ENCODE results near the gene HS3ST3B1.

Gene HS3ST3B1

DNA sequence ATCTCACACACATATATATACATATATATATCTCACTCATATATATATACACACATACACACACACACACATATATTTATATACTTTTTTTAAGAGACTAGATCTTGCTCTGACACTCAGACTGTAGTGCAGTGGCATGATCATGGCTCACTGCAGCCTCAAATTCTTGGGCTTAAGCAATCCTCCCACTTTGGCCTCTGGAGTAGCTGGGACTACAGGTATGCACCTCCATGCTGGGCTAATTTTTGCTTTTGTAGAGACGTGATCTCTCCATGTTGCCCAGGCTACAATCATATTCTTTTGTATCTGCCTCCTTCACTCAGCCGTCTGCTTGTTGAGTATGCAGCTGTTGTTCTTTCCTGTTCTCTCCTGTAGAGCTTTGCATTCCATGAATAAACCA lies 60.6 kb downstream of the HS3ST3B1 start:
- TF ChIP-seq, protein P1, sequence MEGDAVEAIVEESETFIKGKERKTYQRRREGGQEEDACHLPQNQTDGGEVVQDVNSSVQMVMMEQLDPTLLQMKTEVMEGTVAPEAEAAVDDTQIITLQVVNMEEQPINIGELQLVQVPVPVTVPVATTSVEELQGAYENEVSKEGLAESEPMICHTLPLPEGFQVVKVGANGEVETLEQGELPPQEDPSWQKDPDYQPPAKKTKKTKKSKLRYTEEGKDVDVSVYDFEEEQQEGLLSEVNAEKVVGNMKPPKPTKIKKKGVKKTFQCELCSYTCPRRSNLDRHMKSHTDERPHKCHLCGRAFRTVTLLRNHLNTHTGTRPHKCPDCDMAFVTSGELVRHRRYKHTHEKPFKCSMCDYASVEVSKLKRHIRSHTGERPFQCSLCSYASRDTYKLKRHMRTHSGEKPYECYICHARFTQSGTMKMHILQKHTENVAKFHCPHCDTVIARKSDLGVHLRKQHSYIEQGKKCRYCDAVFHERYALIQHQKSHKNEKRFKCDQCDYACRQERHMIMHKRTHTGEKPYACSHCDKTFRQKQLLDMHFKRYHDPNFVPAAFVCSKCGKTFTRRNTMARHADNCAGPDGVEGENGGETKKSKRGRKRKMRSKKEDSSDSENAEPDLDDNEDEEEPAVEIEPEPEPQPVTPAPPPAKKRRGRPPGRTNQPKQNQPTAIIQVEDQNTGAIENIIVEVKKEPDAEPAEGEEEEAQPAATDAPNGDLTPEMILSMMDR (IDR thresholded peaks at IDR 0.05), result no peak

DNA sequence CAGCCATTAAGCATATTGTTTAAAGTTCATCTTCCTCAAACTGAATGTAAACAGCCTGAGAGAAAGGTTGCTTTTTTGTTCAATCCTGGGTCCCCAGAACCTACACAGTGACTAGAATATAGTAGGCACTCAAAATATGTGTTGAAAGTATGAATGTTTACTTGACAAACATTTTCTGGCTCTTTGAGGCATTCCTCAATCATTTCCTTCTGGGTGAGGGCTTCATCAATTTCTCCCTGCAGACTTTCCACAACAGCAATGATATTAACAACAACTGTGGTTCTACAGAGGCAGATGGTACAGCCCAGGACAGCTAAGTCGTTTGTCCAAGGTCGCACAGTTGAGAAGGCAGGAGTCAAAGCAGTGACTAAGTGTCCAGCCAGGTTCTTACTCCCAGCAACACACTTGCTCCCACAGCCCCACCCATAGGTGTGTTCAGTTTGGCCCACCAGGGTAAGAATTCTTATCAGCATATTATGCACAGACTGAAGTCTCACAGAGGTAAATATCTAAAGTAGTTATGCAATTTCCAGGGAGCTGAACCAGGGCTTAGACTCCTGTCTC lies 61.1 kb downstream of the HS3ST3B1 start:
- TF ChIP-seq, protein P1 (IDR thresholded peaks at IDR 0.05), result no peak

DNA sequence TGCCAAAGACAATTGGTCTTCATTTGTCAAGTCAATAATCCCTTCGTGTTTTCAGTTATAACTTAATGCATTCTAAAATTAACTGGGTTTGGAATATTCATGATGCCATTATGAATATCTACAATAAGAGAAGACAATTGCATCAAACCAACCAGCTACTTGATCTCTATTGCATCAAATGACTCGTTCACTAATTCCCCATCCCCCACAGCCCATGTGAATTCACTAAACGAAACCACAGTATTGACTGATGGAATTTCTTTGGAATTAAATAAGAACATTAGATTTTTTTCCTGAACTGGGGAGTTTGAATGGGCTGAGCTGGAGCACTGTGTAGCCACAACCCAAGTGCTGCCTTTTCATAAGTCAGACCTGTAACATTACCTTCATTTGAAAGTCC lies 65.3 kb downstream of the HS3ST3B1 start:
- TF ChIP-seq, protein P1 (IDR thresholded peaks at IDR 0.05), result no peak

DNA sequence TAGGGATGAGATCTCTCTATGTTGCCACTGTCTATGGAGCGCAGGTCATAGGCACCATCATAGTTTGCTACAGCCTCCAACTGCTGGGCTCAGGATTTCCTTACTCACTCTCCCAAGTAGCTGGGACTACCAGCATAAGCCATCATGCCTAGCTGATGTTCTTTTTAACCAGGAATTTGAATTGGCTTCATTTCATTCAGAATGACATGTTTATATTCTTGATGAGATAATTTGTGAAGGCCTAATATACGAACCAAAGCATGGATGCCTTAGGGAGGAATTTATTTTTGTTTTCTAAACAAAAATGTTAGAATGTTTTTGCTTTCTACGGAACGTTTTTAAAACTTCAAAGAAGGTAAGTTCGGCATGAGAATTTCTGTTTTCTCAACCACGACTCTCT lies 71.6 kb downstream of the HS3ST3B1 start:
- TF ChIP-seq, protein P1 (IDR thresholded peaks at IDR 0.05), result no peak

DNA sequence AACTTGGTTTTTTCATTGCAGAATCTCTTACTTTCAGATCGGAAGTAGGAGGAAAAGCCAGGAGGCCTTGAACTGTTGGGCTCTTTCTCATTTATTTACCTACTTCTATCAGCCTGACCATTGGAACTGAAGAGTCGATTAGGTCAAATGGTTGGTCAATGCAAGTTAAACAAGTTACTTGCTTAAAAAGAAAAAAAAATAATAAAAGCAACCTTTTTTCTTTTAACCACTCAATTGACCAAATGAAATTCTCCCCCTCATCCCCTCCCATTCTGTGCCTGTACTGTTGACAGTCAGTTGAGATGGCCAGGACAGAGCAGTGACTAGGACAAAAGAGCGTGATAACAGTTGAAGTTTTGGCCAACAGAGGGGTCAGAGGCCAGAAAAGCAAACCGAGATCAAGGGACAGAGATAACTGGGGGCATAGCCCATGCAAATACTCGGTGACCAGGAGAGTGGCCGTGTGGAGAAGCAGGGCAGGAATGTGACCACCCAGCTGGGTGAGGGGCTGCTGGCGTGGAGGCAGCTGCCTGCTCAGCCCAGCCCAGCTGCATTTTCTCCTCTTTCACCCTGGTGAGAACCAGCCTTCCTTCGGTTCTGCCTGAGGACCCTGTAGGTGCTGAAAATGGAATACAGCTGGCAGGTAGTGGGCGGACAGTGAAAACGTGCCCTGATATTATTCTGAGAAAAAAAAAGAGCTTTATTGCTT lies 72.2 kb downstream of the HS3ST3B1 start:
- TF ChIP-seq, protein P1 (IDR thresholded peaks at IDR 0.05), result no peak

DNA sequence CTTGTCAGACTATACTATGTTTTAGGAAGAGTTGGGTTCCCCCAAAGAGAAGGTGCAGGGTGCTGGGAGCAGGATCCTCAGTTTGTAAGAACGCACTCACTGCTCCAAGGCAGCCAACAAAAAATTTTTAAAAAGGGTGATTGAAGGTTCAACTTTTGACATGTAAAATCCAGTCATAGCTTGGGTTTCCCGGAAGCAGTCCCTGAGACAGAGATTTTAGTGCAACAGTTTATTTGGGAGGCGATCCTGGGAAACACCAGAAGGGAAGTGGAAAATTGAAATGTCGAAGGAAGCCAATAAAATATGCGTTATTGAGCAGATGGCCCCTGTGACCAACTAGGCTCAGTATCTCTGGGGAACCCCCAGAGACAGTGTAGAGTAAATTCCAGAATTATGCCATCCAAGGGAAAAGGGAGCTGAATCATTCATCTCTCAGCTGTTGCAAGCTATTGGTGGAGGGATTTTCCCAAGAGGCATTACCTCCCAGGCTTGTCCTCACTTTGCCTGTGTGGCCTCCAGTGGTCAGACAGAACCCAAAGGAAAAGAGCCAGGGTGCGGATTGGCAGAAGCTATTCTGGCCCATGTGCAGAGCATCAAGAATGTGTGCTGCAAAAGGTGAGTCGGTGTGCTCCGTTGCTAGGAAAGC lies 72.9 kb downstream of the HS3ST3B1 start:
- TF ChIP-seq, protein P1 (IDR thresholded peaks at IDR 0.05), result no peak

DNA sequence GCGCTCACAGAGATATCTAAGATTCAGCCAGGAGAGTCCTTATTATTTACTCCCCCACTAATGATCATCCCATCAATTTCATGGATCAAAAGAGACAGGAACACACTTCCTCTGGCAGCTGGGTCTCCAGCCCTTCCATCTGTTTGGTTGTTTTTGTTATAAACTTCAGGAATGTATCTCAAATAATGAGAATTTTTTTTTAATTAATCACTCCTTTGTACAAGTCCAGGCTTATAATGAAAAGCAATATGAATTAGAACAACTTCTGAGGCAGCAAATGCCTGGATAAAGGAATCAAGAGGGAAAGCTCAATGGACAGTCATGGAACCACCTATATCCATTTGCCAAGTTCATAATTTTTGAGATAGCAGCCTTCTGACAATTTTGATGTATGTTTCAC lies 73.4 kb downstream of the HS3ST3B1 start:
- TF ChIP-seq, protein P1 (IDR thresholded peaks at IDR 0.05), result no peak
